C4-2B (cell line): ENCODE data around the gene CCDC15.

Source experiments
- H3K27ac ChIP-seq: fragments of 450-650 bp; 2 replicates; pipeline ENCODE4 v1.5.1; 2017
- ZFX ChIP-seq: fragments of 450-650 bp; IDR thresholded peaks from 2 replicates; pipeline ENCODE4 v1.6.1; 2017
- TF ChIP-seq, protein P1 (sequence below): fragments of 450-650 bp; conservative IDR thresholded peaks from 2 replicates; pipeline ENCODE4 v1.5.1; 2017; ENCODE audit warnings: mild to moderate bottlenecking

Gene CCDC15

DNA sequence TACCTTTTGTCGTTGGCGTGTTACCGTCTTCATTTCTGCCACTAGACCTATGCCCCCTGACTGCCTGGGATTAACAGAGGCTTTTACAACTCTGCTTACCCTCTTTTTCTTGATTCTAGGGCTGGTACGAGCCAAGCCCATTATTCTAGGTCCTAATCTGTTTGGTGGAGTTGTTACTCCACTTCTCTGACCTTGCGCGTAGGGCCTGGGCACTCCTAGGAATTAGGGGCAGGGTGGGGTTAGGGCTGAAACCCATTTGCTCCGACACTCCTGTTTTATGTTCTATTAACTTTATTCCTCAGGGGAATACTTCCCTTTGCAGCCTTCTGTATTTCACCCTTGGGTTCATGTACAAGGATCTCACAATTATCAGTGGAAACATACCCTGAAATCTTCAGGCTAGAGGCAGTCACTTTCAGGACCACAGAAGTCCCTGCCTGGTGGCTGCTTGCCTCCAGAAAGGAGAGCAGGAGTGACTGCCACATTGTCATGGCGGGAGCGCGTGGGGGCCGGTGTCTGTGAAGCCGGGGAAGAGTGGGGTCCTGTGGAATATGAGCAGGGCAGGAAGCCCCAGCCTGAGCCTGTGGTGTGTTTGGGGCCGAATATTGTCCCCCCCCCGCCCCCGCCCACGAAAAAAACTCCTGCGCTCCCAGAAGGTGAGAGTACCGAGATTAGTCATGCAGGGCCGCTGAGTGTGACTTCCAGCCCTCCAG, 108.4 kb downstream of the CCDC15 start:
- no peak for TF ChIP-seq ZFX
- TF ChIP-seq, protein P1, sequence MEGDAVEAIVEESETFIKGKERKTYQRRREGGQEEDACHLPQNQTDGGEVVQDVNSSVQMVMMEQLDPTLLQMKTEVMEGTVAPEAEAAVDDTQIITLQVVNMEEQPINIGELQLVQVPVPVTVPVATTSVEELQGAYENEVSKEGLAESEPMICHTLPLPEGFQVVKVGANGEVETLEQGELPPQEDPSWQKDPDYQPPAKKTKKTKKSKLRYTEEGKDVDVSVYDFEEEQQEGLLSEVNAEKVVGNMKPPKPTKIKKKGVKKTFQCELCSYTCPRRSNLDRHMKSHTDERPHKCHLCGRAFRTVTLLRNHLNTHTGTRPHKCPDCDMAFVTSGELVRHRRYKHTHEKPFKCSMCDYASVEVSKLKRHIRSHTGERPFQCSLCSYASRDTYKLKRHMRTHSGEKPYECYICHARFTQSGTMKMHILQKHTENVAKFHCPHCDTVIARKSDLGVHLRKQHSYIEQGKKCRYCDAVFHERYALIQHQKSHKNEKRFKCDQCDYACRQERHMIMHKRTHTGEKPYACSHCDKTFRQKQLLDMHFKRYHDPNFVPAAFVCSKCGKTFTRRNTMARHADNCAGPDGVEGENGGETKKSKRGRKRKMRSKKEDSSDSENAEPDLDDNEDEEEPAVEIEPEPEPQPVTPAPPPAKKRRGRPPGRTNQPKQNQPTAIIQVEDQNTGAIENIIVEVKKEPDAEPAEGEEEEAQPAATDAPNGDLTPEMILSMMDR = no peak
- no peak overlapping the region for H3K27ac ChIP-seq

DNA sequence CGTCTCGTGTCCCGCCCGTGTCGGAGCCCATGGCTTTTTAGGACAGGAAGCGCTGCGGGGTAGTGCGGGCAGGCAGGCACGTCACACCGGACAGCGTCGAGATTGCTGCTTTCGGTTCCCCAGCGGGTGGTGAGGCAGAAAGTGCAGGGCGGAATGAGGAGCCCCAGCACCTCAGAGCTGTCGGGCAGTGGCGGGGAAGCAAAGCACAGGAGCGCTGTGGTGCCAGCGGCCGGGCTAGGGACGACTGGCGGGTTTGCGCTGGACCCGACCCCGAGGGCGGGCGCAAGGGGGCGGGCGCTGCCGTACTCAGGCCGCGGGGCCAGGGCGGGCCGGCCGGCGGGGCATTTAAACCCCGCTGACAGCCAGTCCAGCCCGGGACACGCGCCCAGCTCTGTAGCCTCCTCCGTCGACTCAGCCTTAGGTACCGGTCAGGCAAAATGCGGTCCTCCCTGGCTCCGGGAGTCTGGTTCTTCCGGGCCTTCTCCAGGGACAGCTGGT, 109.0 kb downstream of the CCDC15 start, which contains the start of gene SLC37A2:
Gene SLC37A2 (plus strand): TSS at position 375 of the 498 bp plus-strand sequence. CDS start 63 bp downstream, at position 438.
- no peak for TF ChIP-seq ZFX
- TF ChIP-seq, protein P1 = peak; percentile 18; the same call in 1 of the 2 replicates
- H3K27ac ChIP-seq = no peak within 1 kb of the TSS; the same call in 1 of the 2 replicates

DNA sequence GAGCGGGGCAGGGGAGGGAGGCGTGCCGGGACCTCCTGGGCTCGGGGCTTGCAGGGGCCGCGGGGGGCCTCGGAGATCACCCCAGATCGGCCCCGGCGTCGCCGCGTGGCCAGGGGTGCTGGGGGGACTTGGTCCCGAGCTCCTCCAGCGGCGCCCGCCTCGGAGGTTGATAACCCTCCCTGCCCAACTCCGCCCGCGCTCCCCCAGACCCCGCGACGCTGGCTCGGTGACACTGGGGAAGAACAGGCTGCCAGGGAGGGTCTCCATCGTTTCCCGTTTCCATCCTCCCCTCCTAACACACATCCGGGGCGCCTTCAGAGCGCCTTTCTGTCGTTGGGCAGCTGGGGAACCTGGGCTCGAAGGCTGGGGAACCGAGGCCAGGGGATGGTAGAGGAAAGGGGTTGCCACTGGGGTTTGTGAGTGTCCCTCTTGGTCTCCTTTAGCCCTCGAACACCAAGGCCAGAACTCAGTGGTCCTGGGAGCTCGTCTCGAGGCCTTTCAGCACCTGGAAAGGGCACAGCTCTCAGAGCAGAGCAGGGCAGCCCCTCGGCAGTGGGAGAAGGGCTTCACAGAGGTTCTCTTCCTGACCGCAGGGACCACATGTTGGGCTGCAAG, 109.5 kb downstream of the CCDC15 start:
- no peak overlapping the region; the same call in 1 of the 2 replicates for H3K27ac ChIP-seq
- TF ChIP-seq, protein P1 = no peak
- no peak for TF ChIP-seq ZFX

DNA sequence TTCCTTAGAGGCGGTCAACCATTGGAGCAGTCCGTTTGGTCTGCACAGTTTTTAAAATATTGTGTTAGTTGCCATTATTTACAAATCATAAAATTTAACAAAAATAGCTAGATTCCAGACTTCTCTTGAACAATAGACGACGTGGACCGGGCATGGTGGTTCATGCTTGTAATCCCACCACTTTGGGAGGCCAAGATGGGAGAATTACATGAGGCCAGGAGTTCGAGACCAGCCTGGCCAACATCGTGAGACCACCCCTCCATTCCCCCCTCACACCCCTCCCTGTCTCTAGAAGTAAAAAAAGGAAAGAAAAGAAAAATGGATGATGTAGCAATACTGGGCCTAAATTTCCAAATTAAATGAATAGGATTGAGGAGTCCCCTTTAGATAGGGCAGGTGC, 110.1 kb downstream of the CCDC15 start:
- TF ChIP-seq, protein P1 = no peak
- TF ChIP-seq ZFX = no peak

DNA sequence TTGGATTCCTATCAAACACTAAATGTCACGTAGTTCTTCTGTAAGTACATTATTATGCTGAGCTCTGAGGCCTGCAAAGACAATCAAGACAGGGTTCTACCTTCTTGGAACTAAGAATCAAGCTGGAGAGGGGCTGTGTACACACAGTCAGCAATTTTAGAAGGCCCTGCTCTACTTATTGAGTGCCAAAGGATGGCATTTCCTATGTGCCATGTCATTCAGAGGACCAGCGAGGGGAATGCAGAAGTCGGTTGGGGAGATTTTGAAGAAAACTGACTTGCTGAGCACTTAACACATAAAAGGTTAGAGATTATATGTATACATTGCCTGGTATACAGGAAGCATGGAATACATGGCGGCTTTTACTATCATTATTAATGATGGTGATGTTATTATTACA, 114.4 kb downstream of the CCDC15 start:
- no peak overlapping the region for H3K27ac ChIP-seq
- TF ChIP-seq, protein P1 = no peak
- TF ChIP-seq ZFX = no peak

More for the DNA sequence above, 110.1 kb downstream of the CCDC15 start:
- no peak overlapping the region for H3K27ac ChIP-seq

DNA sequence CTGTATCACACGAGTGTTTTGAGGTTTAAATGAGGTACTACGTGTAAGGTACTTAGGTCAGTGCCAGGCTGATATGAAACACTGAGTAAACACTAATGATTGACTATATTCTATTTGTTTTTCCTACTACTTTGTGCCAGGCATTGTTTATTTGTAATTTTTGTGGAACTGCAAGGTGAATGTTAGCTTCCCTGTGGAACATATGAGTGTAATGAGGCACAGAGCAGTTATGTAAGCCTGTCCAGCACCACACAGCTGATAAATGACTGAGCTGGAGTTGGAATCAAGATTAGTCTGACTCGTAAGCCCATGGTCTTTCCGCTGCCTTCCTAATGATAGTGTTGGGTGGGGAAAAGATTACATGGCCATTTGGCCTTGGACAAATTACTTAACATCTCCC, 115.0 kb downstream of the CCDC15 start:
- H3K27ac ChIP-seq = peak overlapping the region; percentile 22; the same call in 1 of the 2 replicates
- no peak for TF ChIP-seq ZFX
- TF ChIP-seq, protein P1 = no peak

DNA sequence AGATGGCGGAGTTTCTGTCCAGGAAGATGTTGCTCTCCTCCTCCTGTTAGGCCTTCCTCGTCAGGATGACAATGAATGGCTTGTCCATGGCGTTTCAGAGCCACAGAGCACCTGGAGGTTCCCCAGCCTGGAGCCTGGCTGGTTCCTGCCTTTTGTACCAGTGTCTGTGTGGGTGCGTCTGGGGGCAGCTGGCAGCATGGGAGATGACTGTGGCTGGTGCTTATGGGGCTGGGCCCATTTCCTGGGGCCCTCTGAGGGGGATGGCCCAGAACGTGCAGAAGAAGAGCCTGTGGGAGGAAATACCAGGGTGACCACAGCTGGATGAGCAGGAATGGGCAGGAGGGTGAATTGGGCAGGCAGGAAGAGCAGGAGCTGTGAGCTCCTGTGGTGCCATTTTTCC, 115.8 kb downstream of the CCDC15 start:
- TF ChIP-seq ZFX = no peak
- TF ChIP-seq, protein P1 = no peak
- H3K27ac ChIP-seq = peak overlapping the region; percentile 22
